ENCODE results near the gene BPIFB4. TPM values are rescaled to one million over a fixed set of nuclear protein-coding genes. Genes with fewer than 3 reads are reported as not detected.

The BPIFB4 gene
- total and polyA plus RNA-seq, 9 of the 15 experiments (the other 6 are each of a cell fraction or from before 2014, with no cell fraction given): not detected

DNA sequence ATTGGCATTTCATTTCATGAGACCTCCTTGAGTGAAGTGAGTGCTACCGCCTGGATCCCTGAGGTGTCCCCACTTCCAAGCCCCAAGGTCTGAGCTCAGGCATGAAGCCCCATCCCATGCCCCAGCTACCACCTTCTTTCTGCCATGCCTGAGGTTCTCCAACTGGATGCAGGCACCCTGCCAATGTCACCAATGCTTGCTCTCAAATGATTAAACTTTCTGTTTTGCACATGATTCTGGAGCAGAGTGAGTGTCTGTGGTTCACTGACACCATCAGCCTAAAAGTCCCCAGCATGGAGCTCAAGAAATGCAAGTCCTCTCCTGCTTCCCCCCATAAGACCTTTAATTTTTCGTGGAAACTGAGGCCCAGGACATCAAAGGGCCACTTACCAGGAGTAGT lies 44.8 kb downstream of the BPIFB4 start:
- ChIA-PET CTCF (ENCODE audit: low intra/inter-chr PET ratio) (no interaction called here), POLR2A (interaction anchor here (0.7 kb wide), 1 partner anchor 133 kb away, joined by 4 read pairs; no protein-coding TSS in a partner anchor)
- no TSS peak for BruUV-seq (replicated peaks)
- Histone ChIP-seq H2AFZ (ENCODE audit: low read depth, low read length) (no peak overlapping the region), H3K4me1 (replicated peaks in 1 of 2; ENCODE audit: control insufficient read depth in 2 of 2, insufficient read depth in 2 of 2, low read length in 2 of 2) (no peaks in the 10 kb centered on the region), H3K79me2 (ENCODE audit: control insufficient read depth, insufficient read depth, low read length) (no peaks in the 10 kb centered on the region), H3K4me3 (no peak overlapping the region), H3K27ac (ENCODE audit: extremely low read depth, low read depth, low read length) (no peak overlapping the region), H3K9ac (ENCODE audit: insufficient read depth in 1 of 2, low read depth in 2 of 2, low read length in 2 of 2) (no peak overlapping the region), H3K4me2 (ENCODE audit: insufficient read depth, low read length) (no peak overlapping the region), H4K20me1 (replicated peaks; ENCODE audit: control insufficient read depth, insufficient read depth, low read length) (no peaks in the 10 kb centered on the region), H3K9me1 (ENCODE audit: control insufficient read depth, insufficient read depth, low read length) (peaks cover 2% of the 10 kb centered on the region), H3K36me3 (ENCODE audit: control insufficient read depth, insufficient read depth, low read length) (no peaks in the 10 kb centered on the region), H3K9me3 (replicated peaks; ENCODE audit: control insufficient read depth, insufficient read depth, low read depth, low read length) (no peaks in the 10 kb centered on the region), H3K27me3 (ENCODE audit: control insufficient read depth in 2 of 2, insufficient read depth in 2 of 2, low read length in 2 of 2) (peaks cover 5 to 13% of the 10 kb centered on the region in 2 experiments; a peak in 3 of 5 replicates)
- ATAC-seq (no peak), DNase-seq (ENCODE audit: extremely low read depth in 1 of 4, low spot score in 3 of 4) (no peak), FAIRE-seq (no peak)
- TF ChIP-seq ZNF551 (CRISPR knock-in tag; IDR thresholded peaks at IDR 0.05): no peak
- TF ChIP-seq GTF2A2 (tag; IDR thresholded peaks at IDR 0.05): no peak
- TF ChIP-seq SRSF3 (IDR thresholded peaks at IDR 0.05; ENCODE audit: insufficient read depth, low read length): no peak
- TF ChIP-seq, protein P1, sequence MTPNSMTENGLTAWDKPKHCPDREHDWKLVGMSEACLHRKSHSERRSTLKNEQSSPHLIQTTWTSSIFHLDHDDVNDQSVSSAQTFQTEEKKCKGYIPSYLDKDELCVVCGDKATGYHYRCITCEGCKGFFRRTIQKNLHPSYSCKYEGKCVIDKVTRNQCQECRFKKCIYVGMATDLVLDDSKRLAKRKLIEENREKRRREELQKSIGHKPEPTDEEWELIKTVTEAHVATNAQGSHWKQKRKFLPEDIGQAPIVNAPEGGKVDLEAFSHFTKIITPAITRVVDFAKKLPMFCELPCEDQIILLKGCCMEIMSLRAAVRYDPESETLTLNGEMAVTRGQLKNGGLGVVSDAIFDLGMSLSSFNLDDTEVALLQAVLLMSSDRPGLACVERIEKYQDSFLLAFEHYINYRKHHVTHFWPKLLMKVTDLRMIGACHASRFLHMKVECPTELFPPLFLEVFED (CRISPR knock-in tag; conservative IDR thresholded peaks at IDR 0.05): no peak
- TF ChIP-seq ZNF507 (tag; conservative IDR thresholded peaks at IDR 0.05): no peak
- no peak for TF ChIP-seq CAMTA2 (CRISPR knock-in tag; conservative IDR thresholded peaks at IDR 0.05)
- TF ChIP-seq NFIC (IDR thresholded peaks at IDR 0.05): no peak
- TF ChIP-seq ZNF282 (CRISPR knock-in tag; IDR thresholded peaks at IDR 0.05): no peak
- TF ChIP-seq, protein P2, sequence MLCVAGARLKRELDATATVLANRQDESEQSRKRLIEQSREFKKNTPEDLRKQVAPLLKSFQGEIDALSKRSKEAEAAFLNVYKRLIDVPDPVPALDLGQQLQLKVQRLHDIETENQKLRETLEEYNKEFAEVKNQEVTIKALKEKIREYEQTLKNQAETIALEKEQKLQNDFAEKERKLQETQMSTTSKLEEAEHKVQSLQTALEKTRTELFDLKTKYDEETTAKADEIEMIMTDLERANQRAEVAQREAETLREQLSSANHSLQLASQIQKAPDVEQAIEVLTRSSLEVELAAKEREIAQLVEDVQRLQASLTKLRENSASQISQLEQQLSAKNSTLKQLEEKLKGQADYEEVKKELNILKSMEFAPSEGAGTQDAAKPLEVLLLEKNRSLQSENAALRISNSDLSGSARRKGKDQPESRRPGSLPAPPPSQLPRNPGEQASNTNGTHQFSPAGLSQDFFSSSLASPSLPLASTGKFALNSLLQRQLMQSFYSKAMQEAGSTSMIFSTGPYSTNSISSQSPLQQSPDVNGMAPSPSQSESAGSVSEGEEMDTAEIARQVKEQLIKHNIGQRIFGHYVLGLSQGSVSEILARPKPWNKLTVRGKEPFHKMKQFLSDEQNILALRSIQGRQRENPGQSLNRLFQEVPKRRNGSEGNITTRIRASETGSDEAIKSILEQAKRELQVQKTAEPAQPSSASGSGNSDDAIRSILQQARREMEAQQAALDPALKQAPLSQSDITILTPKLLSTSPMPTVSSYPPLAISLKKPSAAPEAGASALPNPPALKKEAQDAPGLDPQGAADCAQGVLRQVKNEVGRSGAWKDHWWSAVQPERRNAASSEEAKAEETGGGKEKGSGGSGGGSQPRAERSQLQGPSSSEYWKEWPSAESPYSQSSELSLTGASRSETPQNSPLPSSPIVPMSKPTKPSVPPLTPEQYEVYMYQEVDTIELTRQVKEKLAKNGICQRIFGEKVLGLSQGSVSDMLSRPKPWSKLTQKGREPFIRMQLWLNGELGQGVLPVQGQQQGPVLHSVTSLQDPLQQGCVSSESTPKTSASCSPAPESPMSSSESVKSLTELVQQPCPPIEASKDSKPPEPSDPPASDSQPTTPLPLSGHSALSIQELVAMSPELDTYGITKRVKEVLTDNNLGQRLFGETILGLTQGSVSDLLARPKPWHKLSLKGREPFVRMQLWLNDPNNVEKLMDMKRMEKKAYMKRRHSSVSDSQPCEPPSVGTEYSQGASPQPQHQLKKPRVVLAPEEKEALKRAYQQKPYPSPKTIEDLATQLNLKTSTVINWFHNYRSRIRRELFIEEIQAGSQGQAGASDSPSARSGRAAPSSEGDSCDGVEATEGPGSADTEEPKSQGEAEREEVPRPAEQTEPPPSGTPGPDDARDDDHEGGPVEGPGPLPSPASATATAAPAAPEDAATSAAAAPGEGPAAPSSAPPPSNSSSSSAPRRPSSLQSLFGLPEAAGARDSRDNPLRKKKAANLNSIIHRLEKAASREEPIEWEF (CRISPR knock-in tag; IDR thresholded peaks at IDR 0.05): no peak
- TF ChIP-seq, protein P3, sequence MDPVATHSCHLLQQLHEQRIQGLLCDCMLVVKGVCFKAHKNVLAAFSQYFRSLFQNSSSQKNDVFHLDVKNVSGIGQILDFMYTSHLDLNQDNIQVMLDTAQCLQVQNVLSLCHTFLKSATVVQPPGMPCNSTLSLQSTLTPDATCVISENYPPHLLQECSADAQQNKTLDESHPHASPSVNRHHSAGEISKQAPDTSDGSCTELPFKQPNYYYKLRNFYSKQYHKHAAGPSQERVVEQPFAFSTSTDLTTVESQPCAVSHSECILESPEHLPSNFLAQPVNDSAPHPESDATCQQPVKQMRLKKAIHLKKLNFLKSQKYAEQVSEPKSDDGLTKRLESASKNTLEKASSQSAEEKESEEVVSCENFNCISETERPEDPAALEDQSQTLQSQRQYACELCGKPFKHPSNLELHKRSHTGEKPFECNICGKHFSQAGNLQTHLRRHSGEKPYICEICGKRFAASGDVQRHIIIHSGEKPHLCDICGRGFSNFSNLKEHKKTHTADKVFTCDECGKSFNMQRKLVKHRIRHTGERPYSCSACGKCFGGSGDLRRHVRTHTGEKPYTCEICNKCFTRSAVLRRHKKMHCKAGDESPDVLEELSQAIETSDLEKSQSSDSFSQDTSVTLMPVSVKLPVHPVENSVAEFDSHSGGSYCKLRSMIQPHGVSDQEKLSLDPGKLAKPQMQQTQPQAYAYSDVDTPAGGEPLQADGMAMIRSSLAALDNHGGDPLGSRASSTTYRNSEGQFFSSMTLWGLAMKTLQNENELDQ (CRISPR knock-in tag; IDR thresholded peaks at IDR 0.05; ENCODE audit: borderline replicate concordance): no peak
- no peak for TF ChIP-seq ZNF785 (CRISPR knock-in tag; IDR thresholded peaks at IDR 0.05)
- TF ChIP-seq, protein P4, sequence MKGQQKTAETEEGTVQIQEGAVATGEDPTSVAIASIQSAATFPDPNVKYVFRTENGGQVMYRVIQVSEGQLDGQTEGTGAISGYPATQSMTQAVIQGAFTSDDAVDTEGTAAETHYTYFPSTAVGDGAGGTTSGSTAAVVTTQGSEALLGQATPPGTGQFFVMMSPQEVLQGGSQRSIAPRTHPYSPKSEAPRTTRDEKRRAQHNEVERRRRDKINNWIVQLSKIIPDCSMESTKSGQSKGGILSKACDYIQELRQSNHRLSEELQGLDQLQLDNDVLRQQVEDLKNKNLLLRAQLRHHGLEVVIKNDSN (CRISPR knock-in tag; IDR thresholded peaks at IDR 0.05): no peak
- WGBS (ENCODE audit: insufficient coverage, low coverage, missing lambda C conversion rate): 4% methylated on average over 2 of the region's 2 CpGs
- intact Hi-C loops (cut with micrococcal nuclease): no loop called here
- in situ Hi-C loops (cut with MboI): no loop called here

All from K562 (cell line).